ENCODE data around the gene AFF3. TPM values are rescaled to one million over a fixed set of nuclear protein-coding genes. Genes with fewer than 3 reads are reported as not detected.

The AFF3 gene
- polyA plus RNA-seq, 1 donor (not counting 4 experiments of a cell fraction or from before 2014, with no cell fraction given): not detected

GRCh38 chr2:100062336-100062735 is 80.1 kb downstream of the AFF3 start:
- no peaks in the 10 kb centered on the region for H3K36me3 ChIP-seq (ENCODE audit: control insufficient read depth in 2 of 2, extremely low read depth in 1 of 2, insufficient read depth in 2 of 2, low read length in 2 of 2)
- no peaks in the 10 kb centered on the region for H3K4me1 ChIP-seq (ENCODE audit: control insufficient read depth, extremely low read depth, insufficient read depth, low read length)
- no peaks in the 10 kb centered on the region for H4K20me1 ChIP-seq (ENCODE audit: control insufficient read depth, extremely low read depth, insufficient read depth, low read length)
- H3K4me2 ChIP-seq (ENCODE audit: control insufficient read depth, extremely low read depth, insufficient read depth, low read depth, low read length): no peak overlapping the region
- dilution Hi-C loops (cut with MboI; ENCODE audit: extremely low pct_ligation_motif_present, low sequenced_read_pairs): no loop called here
- no peaks in the 10 kb centered on the region for H3K27me3 ChIP-seq (ENCODE audit: control insufficient read depth, extremely low read depth, insufficient read depth, low read length)
- no peak overlapping the region for H3K27ac ChIP-seq (ENCODE audit: control insufficient read depth, insufficient read depth, low read length)
- DNase-seq (ENCODE audit: low read depth, low spot score) (no peak), FAIRE-seq (no peak)
- no peak overlapping the region for H3K4me3 ChIP-seq (ENCODE audit: control insufficient read depth in 2 of 3, extremely low read depth in 1 of 3, insufficient read depth in 2 of 3, low read depth in 1 of 3, low read length in 3 of 3)
- H3K9ac ChIP-seq (ENCODE audit: control insufficient read depth, extremely low read depth, insufficient read depth, low read length): no peak overlapping the region
- H3K9me1 ChIP-seq (ENCODE audit: control insufficient read depth, extremely low read depth, insufficient read depth, low read length): no peaks in the 10 kb centered on the region
- no peak overlapping the region for H2AFZ ChIP-seq (ENCODE audit: control insufficient read depth, low read length)
- no peaks in the 10 kb centered on the region for H3K79me2 ChIP-seq (ENCODE audit: control insufficient read depth, insufficient read depth, low read length)
- H3K9me3 ChIP-seq (ENCODE audit: control insufficient read depth, low read depth, low read length): no peaks in the 10 kb centered on the region
- TF ChIP-seq CTCF (optimal IDR thresholded peaks at IDR 0.05 in 1 of 3, IDR thresholded peaks at IDR 0.05 in 1 of 3, conservative IDR thresholded peaks at IDR 0.05 in 1 of 3; ENCODE audit: extremely low read depth in 1 of 3, insufficient read depth in 2 of 3, low read length in 3 of 3) (no peak), EZH2 (IDR thresholded peaks at IDR 0.05; ENCODE audit: low read length) (no peak)

GRCh38 chr2:100060875-100061274 is 81.5 kb downstream of the AFF3 start:
- Histone ChIP-seq H3K36me3 (ENCODE audit: control insufficient read depth in 2 of 2, extremely low read depth in 1 of 2, insufficient read depth in 2 of 2, low read length in 2 of 2) (no peaks in the 10 kb centered on the region), H3K4me1 (ENCODE audit: control insufficient read depth, extremely low read depth, insufficient read depth, low read length) (no peaks in the 10 kb centered on the region), H2AFZ (ENCODE audit: control insufficient read depth, low read length) (no peak overlapping the region), H4K20me1 (ENCODE audit: control insufficient read depth, extremely low read depth, insufficient read depth, low read length) (no peaks in the 10 kb centered on the region), H3K4me3 (ENCODE audit: control insufficient read depth in 2 of 3, extremely low read depth in 1 of 3, insufficient read depth in 2 of 3, low read depth in 1 of 3, low read length in 3 of 3) (no peak overlapping the region), H3K79me2 (ENCODE audit: control insufficient read depth, insufficient read depth, low read length) (no peaks in the 10 kb centered on the region), H3K9ac (ENCODE audit: control insufficient read depth, extremely low read depth, insufficient read depth, low read length) (no peak overlapping the region), H3K9me3 (ENCODE audit: control insufficient read depth, low read depth, low read length) (no peaks in the 10 kb centered on the region), H3K27ac (ENCODE audit: control insufficient read depth, insufficient read depth, low read length) (no peak overlapping the region), H3K9me1 (ENCODE audit: control insufficient read depth, extremely low read depth, insufficient read depth, low read length) (no peaks in the 10 kb centered on the region), H3K27me3 (ENCODE audit: control insufficient read depth, extremely low read depth, insufficient read depth, low read length) (no peaks in the 10 kb centered on the region), H3K4me2 (ENCODE audit: control insufficient read depth, extremely low read depth, insufficient read depth, low read depth, low read length) (no peak overlapping the region)
- dilution Hi-C loops (cut with MboI; ENCODE audit: extremely low pct_ligation_motif_present, low sequenced_read_pairs): no loop called here
- FAIRE-seq: no peak
- no peak for DNase-seq (ENCODE audit: low read depth, low spot score)
- no peak for TF ChIP-seq CTCF (optimal IDR thresholded peaks at IDR 0.05 in 1 of 3, IDR thresholded peaks at IDR 0.05 in 1 of 3, conservative IDR thresholded peaks at IDR 0.05 in 1 of 3; ENCODE audit: extremely low read depth in 1 of 3, insufficient read depth in 2 of 3, low read length in 3 of 3)

Data from keratinocyte (primary cell).